GM12801 (cell line): Measurements from ENCODE around the gene CDIPT.

Experiments used
- CTCF ChIP-seq: IDR thresholded peaks from one replicate; pipeline ENCODE4 v1.5.1; 2011; ENCODE audit warnings: control low read depth; ENCODE audit not compliant: insufficient read length; ENCODE audit errors: extremely low read depth

CDIPT gene

GRCh38 chr16:29906520-29907244 is 43.7 kb upstream of the CDIPT start:
- no peak for TF ChIP-seq CTCF

GRCh38 chr16:29905668-29906067 is 42.6 kb upstream of the CDIPT start:
- no peak for TF ChIP-seq CTCF

GRCh38 chr16:29904947-29905346 is 41.9 kb upstream of the CDIPT start:
- TF ChIP-seq CTCF: no peak

- TF ChIP-seq CTCF: no peak
These were observed 40.6 kb upstream of the CDIPT start for GRCh38 chr16:29903590-29903989.

GRCh38 chr16:29901607-29901945 is 38.5 kb upstream of the CDIPT start:
- TF ChIP-seq CTCF: no peak

- TF ChIP-seq CTCF: no peak
These were observed 38.0 kb upstream of the CDIPT start for GRCh38 chr16:29900888-29901606.

GRCh38 chr16:29900102-29900887 is 37.3 kb upstream of the CDIPT start, which contains the start of gene ASPHD1:
Gene ASPHD1 (plus strand): TSS chr16:29900488. CDS start chr16:29900972, 484 bp downstream.
- TF ChIP-seq CTCF: no peak
